ENCODE results near the gene DOK7. TPM values are rescaled to one million over a fixed set of nuclear protein-coding genes. Genes with fewer than 3 reads are reported as not detected.

DOK7 gene
- total RNA-seq, 1 donor from 2014 or later, result 0.72 TPM

DNA sequence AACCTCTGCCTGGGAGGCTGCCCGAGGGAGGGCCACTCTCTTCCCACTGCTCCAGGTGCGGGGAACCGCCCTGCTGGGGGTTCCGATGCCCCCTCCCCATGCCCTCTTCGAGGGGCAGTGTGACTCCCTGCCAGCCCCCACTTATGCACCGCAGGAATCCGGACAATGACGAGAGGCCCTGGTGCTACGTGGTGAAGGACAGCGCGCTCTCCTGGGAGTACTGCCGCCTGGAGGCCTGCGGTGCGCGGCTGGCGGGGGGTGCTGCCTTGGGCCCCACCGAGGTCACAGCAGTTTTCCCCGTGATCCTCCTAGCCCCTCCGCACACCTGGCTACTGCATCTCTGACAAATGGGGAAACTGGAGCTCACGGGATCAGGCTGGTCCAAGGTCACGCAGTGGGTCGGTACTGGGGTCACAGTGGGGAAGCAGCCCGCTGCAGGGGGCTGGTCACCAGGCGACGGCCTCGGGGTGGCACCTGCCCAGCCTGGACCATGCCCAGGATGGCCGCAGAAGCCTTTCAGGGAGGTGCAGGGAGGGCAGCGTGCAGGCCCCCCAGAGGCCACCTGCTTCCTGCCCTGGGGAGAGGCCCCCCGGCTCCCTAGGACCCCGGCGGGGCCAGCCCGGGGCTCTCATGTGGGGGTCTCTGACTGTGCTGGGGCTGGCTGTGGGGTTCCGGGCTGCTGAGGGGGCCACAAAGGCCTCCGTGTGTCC lies 17.8 kb upstream of the DOK7 start:
- TF ChIP-seq, protein P1, sequence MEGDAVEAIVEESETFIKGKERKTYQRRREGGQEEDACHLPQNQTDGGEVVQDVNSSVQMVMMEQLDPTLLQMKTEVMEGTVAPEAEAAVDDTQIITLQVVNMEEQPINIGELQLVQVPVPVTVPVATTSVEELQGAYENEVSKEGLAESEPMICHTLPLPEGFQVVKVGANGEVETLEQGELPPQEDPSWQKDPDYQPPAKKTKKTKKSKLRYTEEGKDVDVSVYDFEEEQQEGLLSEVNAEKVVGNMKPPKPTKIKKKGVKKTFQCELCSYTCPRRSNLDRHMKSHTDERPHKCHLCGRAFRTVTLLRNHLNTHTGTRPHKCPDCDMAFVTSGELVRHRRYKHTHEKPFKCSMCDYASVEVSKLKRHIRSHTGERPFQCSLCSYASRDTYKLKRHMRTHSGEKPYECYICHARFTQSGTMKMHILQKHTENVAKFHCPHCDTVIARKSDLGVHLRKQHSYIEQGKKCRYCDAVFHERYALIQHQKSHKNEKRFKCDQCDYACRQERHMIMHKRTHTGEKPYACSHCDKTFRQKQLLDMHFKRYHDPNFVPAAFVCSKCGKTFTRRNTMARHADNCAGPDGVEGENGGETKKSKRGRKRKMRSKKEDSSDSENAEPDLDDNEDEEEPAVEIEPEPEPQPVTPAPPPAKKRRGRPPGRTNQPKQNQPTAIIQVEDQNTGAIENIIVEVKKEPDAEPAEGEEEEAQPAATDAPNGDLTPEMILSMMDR (conservative IDR thresholded peaks at IDR 0.05), result no peak
- Mint-ChIP-seq H3K36me3 (no peaks in the 10 kb centered on the region), H3K4me1 (ENCODE audit: unreplicated experiment) (no peaks in the 10 kb centered on the region), H3K9me3 (no peaks in the 10 kb centered on the region), H3K27ac (no peak overlapping the region), H3K27me3 (peaks cover 3% of the 10 kb centered on the region), H3K4me3 (no peak overlapping the region)
- no peak for DNase-seq (ENCODE audit: extremely low spot score, unreplicated experiment)

DNA sequence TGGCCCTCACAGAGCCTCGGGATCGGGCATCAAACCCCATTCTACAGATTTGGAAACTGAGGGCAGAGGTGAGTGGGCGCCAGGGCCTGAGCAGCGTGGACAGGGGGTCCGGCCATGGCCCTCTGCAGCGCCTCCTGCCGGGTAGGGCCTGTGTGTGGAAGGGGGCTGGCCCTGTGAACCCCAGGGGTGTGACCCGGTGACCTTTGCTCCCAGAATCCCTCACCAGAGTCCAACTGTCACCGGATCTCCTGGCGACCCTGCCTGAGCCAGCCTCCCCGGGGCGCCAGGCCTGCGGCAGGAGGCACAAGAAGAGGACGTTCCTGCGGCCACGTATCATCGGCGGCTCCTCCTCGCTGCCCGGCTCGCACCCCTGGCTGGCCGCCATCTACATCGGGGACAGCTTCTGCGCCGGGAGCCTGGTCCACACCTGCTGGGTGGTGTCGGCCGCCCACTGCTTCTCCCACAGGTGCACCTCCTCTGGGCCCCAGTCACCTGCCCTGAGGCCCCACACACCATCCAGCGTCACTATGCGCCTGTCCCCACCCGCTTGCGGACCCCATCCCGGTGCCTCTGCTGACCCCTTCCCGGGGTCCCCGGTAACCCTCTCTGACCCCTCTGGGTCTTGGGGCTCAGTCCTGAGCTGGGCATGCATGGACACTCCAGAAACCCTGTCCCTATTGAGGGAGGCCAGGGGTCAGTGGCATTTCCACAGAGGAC lies 17.1 kb upstream of the DOK7 start:
- Mint-ChIP-seq H3K36me3 (no peaks in the 10 kb centered on the region), H3K27ac (no peak overlapping the region), H3K9me3 (no peaks in the 10 kb centered on the region), H3K27me3 (peaks cover 3% of the 10 kb centered on the region), H3K4me3 (no peak overlapping the region), H3K4me1 (ENCODE audit: unreplicated experiment) (no peaks in the 10 kb centered on the region)
- TF ChIP-seq, protein P1 (conservative IDR thresholded peaks at IDR 0.05), result no peak
- no peak for DNase-seq (ENCODE audit: extremely low spot score, unreplicated experiment)

DNA sequence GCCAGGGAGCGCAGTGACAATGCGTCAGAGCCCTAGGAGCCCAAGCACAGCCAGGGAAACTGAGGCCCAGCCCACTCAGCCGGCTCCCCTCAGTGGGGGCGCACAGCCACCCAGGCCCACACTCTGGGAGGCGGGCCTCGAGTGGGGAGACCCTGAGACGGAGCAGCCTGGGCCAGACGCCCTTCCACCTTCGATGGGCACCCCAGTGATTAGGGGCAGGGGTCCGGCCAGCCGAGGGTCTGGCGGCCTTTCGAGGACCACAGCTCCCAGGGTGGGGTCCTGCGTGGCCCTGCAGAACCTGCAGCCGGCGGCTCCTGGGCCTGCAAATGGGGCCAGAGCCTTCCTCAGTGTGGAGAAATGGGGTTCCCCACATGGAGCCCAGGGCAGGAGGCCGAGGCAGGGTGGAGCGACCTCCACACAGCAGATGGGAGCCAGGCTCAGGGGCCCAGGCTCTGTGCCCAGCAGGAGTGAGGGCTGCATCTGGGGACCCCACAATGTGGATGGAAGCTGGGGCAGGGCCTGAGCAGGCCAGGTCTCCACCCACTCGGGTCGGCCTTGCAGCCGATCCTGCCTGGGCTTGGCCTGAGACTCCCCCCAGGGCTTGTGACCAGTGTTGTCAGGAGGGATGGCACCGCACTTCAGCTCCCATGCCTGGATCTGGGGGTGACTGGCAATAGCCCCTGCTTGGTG lies 16.3 kb upstream of the DOK7 start:
- H3K27ac Mint-ChIP-seq, result no peak overlapping the region

DNA sequence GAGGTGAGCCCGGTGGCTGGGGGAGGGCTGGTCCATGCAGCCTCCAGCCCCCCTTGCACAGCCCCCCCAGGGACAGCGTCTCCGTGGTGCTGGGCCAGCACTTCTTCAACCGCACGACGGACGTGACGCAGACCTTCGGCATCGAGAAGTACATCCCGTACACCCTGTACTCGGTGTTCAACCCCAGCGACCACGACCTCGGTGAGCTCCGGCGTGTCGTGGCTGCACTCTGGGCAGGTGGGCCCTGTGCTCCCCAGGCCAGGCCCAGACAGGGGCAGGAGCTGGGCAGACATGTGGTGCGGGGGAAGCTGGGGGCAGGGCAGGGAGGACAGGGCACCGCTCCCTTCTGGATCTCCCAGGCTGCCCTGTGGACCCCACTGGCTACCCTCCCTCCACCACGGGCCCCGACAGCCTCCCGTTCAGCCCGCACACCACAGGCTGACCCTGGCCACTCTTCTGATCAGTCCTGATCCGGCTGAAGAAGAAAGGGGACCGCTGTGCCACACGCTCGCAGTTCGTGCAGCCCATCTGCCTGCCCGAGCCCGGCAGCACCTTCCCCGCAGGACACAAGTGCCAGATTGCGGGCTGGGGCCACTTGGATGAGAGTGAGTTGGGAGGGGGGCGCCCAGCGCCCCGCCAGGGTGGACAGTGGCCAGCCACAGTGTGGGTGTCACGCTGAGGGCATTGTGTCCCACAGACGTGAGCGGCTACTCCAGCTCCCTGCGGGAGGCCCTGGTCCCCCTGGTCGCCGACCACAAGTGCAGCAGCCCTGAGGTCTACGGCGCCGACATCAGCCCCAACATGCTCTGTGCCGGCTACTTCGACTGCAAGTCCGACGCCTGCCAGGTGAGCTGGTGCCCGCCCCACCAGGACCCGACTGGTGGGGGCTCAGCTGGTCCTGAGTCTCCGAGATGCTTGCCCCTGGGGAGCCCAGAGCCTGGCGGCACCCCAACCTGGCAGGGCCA lies 15.4 kb upstream of the DOK7 start:
- no peak for DNase-seq (ENCODE audit: extremely low spot score, unreplicated experiment)
- Mint-ChIP-seq H3K27me3 (peaks cover 3% of the 10 kb centered on the region), H3K4me3 (no peak overlapping the region), H3K27ac (no peak overlapping the region), H3K4me1 (ENCODE audit: unreplicated experiment) (peaks cover 6% of the 10 kb centered on the region), H3K36me3 (no peaks in the 10 kb centered on the region), H3K9me3 (no peaks in the 10 kb centered on the region)
- TF ChIP-seq, protein P1 (conservative IDR thresholded peaks at IDR 0.05), result no peak

More for the DNA sequence above, 16.3 kb upstream of the DOK7 start:
- H3K4me3 Mint-ChIP-seq, result no peak overlapping the region
- H3K27me3 Mint-ChIP-seq, result peaks cover 3% of the 10 kb centered on the region
- DNase-seq (ENCODE audit: extremely low spot score, unreplicated experiment), result no peak
- no peaks in the 10 kb centered on the region for H3K9me3 Mint-ChIP-seq
- TF ChIP-seq, protein P1 (conservative IDR thresholded peaks at IDR 0.05), result no peak
- H3K36me3 Mint-ChIP-seq, result no peaks in the 10 kb centered on the region
- peaks cover under 1% of the 10 kb centered on the region for H3K4me1 Mint-ChIP-seq (ENCODE audit: unreplicated experiment)

DNA sequence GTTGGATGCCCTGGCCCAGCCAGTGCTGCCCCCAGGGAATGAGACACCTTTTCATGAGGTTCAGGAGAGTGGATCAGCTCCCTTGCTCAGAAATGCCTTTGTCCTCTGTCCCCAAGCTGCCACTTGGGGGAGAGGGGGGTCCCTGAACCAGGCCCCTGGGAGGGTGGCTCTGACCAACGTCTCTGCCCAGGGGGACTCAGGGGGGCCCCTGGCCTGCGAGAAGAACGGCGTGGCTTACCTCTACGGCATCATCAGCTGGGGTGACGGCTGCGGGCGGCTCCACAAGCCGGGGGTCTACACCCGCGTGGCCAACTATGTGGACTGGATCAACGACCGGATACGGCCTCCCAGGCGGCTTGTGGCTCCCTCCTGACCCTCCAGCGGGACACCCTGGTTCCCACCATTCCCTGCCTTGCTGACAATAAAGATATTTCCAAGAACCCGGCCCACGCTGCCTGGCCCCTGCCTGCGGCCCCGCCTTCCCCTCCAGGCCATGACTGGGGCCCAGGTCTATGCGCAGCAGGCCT lies 14.0 kb upstream of the DOK7 start:
- Mint-ChIP-seq H3K27ac (no peak overlapping the region), H3K4me3 (no peak overlapping the region), H3K27me3 (peaks cover 3% of the 10 kb centered on the region), H3K4me1 (ENCODE audit: unreplicated experiment) (peaks cover 6% of the 10 kb centered on the region), H3K36me3 (no peaks in the 10 kb centered on the region), H3K9me3 (peaks cover 4% of the 10 kb centered on the region)
- DNase-seq (ENCODE audit: extremely low spot score, unreplicated experiment), result no peak
- TF ChIP-seq, protein P1 (conservative IDR thresholded peaks at IDR 0.05), result no peak

Measured in type B pancreatic cell (in vitro differentiated cells).